ENCODE measurements around the gene EFCAB10. TPM values are rescaled to one million over a fixed set of nuclear protein-coding genes. Genes with fewer than 3 reads are reported as not detected.

Gene EFCAB10
- total RNA-seq, 1 donor from 2014 or later, result not detected

Other genes with a start within 250 kb of the EFCAB10 start
- 28.8 TPM for gene SRPK2, start 192.6 kb downstream of the EFCAB10 start, total RNA-seq
- 5.2 TPM for gene PUS7, start 59.2 kb downstream of the EFCAB10 start, total RNA-seq
- gene RINT1, start 49.3 kb downstream of the EFCAB10 start, total RNA-seq, result 12.4 TPM

Data from Right ventricle myocardium superior (tissue), 1 donor.